ENCODE data around the gene ADGRE3.

The ADGRE3 gene
- long read RNA-seq, donor 1 = 0 reads
- long read RNA-seq, donor 2 = 0 reads
- long read RNA-seq, donor 3 = 0 reads
- long read RNA-seq, donor 4 = 0 reads
- long read RNA-seq, donor 5 = 0 reads
- long read RNA-seq, donor 6 = 0 reads
- long read RNA-seq, donor 7 = 0 reads
- long read RNA-seq, donor 8 = 0 reads

GRCh38 chr19:14674764-14675163, at the start of gene ADGRE3:
TSS of gene ADGRE3 (minus strand) at chr19:14674844. CDS start at chr19:14674770, 74 bp downstream.
- DNase-seq = no peak

GRCh38 chr19:14722127-14722526, 47.5 kb upstream of the ADGRE3 start:
- DNase-seq = no peak

GRCh38 chr19:14719162-14719561, 44.5 kb upstream of the ADGRE3 start:
- no peak for DNase-seq

GRCh38 chr19:14718522-14719116, 44.0 kb upstream of the ADGRE3 start:
- DNase-seq = no peak

- no peak for DNase-seq
Observed at GRCh38 chr19:14715841-14716240, 41.2 kb upstream of the ADGRE3 start.

- no peak for DNase-seq
Observed at GRCh38 chr19:14704450-14704849, 29.8 kb upstream of the ADGRE3 start.

GRCh38 chr19:14703833-14704232, 29.2 kb upstream of the ADGRE3 start:
- no peak for DNase-seq

GRCh38 chr19:14700711-14701375, 26.2 kb upstream of the ADGRE3 start:
- DNase-seq = no peak

GRCh38 chr19:14699641-14700040, 25.0 kb upstream of the ADGRE3 start:
- DNase-seq = no peak

GRCh38 chr19:14695471-14695870, 20.8 kb upstream of the ADGRE3 start:
- DNase-seq = no peak

GRCh38 chr19:14694641-14695266, 20.1 kb upstream of the ADGRE3 start:
- DNase-seq = no peak

- DNase-seq = peak; percentile 93
Observed at GRCh38 chr19:14689598-14690503, 15.2 kb upstream of the ADGRE3 start, which contains the start of gene ZNF333. TSS of gene ZNF333 (plus strand) at chr19:14690048. CDS start at chr19:14693492, 3,444 bp downstream.

- DNase-seq = no peak
Observed at GRCh38 chr19:14686411-14686810, 11.8 kb upstream of the ADGRE3 start.

- DNase-seq = no peak
Observed at GRCh38 chr19:14683439-14683838, 8.8 kb upstream of the ADGRE3 start.

- no peak for DNase-seq
Observed at GRCh38 chr19:14682084-14682483, 7.4 kb upstream of the ADGRE3 start.

- DNase-seq = no peak
Observed at GRCh38 chr19:14678199-14678598, 3.6 kb upstream of the ADGRE3 start.

GRCh38 chr19:14677464-14677863, 2.8 kb upstream of the ADGRE3 start:
- no peak for DNase-seq

GRCh38 chr19:14676762-14677161, 2.1 kb upstream of the ADGRE3 start:
- DNase-seq = no peak

GRCh38 chr19:14673088-14673487, 1.6 kb downstream of the ADGRE3 start:
- no peak for DNase-seq

GRCh38 chr19:14672188-14672872, 2.3 kb downstream of the ADGRE3 start:
- DNase-seq = no peak

- no peak for DNase-seq
Observed at GRCh38 chr19:14670408-14670807, 4.2 kb downstream of the ADGRE3 start.

GRCh38 chr19:14669940-14670339, 4.7 kb downstream of the ADGRE3 start:
- DNase-seq = no peak

Measured in right kidney (tissue), 9 donors.